Measurements from ENCODE around the gene MGRN1. TPM values are rescaled to one million over a fixed set of nuclear protein-coding genes. Genes with fewer than 3 reads are reported as not detected.
A peak's percentile ranks its signal among the peaks of the same experiment; 100 is the strongest.

The MGRN1 gene
- total RNA-seq, 1 donor from 2014 or later: 127 TPM

DNA sequence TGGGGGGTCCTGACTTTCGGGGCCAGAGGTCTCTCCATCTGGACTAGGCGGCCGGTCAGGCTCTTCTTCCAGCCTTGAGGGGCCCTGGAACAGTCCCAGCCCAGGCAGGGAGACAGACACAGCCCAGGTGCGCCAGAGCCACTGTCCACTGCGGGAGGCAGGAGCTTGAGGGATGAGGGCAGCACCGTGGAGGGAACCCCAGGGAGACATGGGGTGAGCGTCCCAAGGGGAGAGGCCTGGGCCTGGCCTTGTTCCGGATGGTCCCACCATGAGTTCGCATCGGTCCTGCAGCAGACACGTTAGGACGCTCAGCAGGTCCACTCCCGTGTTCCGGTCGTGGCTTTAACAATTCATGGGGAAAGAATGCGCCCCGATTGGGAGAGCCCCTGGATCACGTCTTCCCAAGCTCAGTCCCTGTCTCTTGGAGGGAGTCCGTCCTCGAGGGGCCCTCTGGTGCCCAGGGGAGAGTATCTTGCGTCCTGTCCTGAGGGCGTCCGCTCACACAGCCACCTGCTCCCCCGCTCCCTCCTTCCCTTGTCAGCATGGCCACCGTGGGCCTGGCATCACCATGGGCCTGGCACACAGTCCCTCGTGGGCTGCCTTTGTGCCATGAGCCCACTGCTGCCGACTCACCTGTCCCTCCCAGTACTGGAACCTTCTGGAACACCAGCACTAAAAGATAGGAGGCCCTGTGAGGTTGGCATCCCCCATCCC is 62.0 kb downstream of the MGRN1 start:
- DNase-seq (ENCODE audit: low spot score): no peak

DNA sequence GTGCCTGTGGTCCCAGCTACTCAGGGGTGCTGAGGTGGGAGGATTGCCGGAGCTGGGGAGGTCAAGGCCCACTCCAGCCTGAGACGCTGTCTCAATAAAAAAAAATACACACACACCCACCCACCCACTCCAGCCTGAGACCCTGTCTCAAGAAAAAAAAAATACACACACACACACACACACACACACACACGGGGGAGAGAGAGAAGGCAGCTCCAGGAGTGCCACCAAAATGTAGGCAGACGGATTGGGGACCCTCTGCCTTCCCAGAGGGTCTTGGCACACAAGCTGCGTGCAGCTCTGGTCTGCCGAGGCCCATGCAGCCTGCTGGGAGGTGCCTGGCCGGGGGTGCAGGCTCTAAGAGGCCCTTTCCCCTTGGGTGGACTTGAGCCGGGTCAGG is 62.8 kb downstream of the MGRN1 start:
- DNase-seq (ENCODE audit: low spot score): no peak

DNA sequence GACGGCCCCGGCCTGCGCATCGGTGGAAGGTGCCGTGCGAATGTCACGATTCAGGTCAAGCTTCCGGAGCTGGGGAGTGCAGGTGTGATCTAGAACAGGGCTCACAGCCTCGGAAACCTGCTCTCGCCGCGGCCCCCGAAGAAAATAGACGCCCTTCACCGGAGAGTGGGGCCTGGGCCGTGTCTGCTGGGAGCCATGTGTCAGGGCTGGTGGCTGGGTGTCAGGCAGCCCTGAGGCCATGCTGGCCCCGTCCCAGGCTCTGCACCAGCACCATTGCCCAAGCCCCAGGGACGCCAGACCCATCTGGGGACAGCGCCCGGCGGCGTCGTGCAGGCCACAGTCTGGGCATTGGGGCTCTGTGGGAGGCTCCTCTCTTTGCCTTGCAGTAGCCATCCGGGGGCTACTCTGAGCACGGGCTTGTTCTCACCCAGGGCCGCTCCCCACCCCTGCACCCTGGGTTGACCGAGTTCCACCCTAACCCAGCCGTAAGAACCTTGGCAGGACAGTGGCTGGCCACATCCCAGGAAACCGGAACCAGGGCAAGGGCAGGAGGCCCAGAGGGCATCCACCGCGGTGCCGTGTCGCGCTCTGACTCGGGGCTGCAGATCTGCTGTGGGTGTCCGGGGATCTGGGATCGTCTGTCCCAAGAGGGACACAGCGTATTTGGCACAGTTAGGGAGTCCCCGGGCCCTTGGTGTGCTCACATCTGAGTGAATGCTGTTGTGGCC is 63.5 kb downstream of the MGRN1 start:
- DNase-seq (ENCODE audit: low spot score): no peak

DNA sequence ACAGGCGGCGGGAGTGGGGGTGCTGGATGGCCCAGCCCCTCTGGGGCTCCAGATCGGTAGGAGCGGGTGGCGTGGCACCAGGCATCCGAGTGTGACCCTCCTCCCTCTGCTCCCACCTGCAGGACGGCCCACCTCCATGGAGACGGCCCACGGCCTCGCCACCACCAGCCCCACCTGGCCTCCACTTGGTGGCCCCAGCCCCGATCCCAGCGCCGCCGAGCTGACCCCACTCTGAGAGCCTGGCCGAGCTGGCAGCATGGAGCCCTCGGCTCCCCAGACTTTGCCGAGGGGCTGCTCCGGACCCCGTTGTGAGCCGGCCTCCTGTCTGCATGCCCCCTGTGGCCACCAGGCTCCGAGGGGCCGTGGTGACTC is 64.0 kb downstream of the MGRN1 start:
- DNase-seq (ENCODE audit: low spot score): no peak

DNA sequence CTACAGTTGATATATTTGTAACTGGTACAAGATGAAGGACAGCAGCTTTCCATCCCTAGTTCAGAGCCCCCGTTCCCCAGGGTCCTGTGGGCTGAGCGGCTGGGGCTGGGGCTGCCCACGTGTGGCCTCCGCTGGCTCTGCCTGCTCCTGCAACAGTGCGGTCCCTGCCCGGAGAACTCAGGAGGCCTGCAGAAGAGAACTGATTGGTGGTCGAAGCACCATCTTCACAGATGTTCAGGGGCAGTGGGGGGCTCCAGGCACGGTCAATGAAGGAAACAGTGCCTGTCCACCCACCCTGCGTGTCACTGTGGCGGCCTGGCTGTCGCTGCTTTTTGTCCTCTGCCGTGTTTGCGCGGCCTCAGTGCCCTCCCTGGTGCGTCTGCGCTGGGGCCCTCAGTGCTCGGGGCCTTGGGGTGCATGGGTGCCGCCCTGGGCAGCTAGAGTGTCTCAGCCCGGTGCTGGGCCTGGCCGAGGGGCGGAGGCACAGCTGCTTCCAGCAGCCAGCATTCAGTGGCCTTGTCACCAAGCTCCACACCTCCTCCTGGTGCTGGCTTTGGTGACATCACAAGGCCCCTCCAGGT is 64.6 kb downstream of the MGRN1 start:
- DNase-seq (ENCODE audit: low spot score): no peak

DNA sequence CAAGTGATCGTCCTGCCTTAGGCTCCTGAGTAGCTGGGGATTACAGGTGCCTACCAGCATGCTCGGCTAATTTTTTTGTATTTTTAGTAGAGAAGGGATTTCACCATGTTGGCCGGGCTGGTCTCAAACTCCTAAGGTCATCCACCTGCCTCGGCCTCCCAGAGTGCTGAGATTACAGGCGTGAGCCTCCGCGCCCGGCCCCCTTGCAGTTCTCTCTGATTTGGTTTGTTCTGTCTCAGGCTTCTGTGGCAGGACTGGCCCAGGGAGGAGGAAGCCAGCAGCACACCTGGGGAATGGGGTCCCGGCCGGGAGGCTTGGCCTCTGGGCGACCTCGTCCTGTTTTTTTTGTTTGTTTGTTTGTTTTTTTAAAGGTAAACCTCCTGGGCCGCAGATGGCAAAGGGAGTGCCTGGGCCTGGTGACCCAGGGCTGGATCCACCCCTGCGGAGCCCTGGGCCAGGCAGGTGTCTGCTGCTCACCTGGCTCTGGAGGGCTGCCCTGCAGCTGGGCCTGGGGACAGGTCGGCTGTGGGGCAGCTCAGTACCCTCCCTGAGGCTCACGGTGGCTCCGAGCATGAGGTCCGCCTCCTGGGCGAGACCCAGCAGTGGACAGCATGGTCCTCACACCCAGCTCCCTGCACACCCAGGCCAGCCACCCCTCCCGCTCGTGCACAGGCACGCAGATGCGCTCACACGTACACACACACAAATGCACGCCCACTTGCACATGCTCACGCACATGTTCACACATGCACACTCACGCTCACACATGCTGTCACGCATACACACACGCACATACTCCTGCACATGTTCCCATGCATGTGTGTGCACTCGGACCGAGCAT is 65.5 kb downstream of the MGRN1 start:
- no peak for DNase-seq (ENCODE audit: low spot score)

DNA sequence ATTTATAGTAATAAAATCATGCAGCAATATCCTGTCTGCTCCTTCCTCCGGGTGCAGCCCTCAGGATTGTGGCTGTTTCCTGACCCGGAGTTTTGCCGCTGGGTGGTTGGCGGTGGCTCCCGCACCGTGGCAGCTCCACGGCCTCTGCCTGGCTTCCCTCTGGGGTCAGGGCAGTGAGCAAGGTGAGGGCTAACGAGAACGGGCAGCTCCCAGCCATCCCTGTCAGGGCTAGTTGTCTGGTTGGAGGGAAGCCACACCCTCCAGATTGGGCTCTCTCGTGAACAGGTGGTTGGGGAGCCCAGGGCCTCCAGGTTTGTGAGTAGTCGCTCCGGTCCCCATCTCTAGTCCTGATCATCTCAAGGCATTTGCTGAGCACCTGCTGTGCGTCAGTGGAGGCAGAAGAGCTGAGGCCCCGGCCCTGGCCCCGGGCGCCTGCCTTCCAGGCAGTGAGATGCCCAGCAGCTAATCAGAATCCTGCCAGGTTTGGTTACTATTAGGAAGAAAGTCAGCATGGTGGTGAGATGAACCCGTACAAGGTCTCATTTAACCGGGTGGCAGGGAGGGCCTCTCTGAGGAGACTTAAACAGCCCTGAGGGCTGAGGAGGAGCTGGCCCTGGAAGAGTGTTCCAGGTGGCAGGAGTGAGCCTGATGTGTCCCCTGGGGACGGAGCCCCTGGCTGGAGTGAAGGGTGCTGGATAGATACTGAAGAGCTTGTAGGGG is 66.5 kb downstream of the MGRN1 start:
- no peak for DNase-seq (ENCODE audit: low spot score)

DNA sequence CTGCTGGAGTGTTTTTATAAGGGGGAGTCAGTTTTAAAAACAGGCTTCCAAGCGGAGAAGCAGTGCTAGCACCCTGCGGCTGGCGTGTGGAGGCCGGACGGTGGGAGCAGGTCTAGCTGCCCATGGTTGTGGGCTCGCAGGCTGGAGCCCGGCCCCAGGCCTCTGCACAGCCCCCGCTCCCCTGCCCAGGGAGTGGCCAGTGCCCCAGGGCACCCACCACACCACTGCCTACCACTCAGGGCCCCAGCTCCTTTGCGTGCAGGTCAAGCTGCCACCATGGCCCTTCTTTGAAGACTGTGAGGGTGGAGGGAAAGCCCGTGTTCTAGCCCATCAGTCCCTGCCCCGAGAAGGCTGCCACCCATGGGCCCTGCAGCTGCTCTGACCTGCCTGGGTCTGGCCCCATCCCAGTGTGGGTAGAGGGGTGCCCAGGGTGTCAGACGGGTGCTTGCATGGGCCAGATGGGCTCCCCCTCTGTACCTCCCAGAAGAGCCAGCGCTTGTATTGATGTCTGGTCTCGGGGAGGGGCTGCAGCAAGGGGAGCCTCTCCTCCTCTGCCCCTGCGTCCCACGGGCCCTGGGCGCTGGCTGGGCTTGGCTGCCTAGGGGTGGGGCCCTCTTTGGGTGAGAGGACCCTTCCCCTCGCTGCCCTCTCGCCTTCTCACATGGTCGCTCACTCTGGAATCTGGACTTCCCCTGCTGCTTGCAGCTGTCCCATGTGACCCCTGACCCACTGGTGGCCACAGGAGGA is 67.2 kb downstream of the MGRN1 start:
- no peak for DNase-seq (ENCODE audit: low spot score)

DNA sequence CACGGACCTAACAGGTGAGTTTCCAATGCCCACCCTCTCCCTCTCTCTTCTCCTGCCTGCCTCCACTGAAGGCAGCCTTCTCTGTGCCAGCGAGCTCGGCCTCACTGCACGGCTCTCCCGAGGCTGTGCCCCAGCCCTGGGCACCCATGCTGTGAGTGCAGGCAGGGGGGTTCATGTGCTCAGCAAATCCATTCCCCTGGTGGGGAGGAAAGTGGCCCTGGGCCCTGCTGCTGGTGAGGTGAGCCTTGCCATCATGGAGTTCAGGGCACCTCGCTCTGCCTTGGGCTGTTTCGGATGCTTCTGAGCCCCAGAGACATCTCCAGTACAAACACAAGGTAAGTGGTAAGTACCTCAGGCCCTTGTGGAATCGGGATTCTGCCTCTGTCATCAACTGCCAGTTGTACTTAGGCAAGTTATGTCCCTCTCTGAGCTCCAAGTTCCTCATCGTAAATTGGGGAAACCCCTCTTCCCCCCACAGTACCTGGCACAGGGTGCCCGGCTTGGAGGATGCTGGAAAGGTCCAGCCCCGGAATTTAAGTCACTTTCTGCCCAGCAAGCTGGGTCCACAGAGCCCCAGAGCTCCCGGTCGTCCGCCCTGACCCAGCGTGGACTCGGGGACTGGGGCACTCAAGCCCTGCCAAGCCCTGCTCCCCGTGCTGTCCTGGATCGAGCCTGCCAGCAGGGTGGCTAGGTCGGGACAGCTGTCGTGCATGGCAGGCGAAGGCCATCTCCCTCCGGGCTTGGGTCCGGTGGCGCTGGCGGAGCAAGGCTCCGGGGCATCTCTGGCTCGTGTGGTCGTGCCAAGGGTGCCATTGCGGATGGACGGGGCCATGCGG is 68.1 kb downstream of the MGRN1 start:
- peak; percentile 19 for DNase-seq (ENCODE audit: low spot score)

DNA sequence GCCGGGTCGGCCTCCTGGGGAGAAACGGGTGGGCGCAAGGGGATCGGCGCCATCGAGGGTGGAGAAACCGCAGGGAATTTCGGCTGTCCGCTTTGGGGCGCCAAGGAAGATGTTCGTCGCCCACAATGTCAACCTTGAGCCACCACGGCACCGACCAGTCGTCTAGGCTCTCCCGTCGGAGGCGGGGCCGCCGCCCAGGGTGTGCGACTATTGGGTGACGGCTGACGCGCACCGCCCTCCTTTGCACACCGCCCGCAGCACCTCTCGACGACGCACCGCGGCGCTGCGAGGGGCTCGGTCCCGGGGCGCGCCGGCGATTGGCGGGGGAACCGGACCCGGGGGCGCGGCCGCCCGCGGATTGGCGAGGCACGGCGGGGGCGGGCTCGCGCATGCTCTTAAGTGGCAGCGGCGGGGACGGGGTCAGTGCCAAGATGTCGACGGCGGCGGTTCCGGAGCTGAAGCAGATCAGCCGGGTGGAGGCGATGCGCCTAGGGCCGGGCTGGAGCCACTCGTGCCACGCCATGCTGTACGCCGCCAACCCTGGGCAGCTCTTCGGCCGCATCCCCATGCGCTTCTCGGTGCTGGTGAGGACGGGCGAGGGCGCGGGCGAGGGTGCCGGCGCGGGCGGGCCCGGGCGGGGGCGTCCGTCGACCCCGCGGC is 68.8 kb downstream of the MGRN1 start, which contains the start of gene NUDT16L1:
Gene NUDT16L1, plus strand, starts transcription at position 267 of the 660 bp plus-strand sequence. Its CDS starts 165 bp downstream, at position 432.
- DNase-seq (ENCODE audit: low spot score): peak; percentile 96

DNA sequence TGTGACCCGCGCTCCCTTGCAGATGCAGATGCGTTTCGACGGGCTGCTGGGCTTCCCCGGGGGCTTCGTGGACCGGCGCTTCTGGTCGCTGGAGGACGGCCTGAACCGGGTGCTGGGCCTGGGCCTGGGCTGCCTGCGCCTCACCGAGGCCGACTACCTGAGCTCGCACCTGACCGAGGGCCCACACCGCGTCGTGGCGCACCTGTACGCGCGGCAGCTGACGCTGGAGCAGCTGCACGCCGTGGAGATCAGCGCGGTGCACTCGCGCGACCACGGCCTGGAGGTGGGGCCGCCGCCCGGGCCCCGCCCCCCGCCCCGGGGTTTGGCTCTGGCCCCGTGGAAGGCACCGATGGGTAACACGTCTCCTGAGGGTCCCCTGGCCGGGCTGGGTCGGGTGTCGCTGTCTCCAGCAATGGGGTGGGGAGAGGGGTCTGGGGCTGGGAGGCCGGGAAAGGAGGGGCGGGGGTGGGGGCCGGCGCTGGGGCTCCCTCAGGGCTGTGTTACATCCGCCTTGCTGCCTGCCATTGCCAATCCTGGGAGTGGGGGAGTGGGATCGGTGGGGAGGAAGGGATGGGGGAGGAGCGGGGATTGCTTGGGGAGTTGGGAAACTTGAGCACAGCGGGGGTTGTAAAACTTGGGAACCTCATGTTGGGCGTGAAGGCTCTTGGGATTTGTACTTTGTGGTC is 69.5 kb downstream of the MGRN1 start:
- peak; percentile 29 for DNase-seq (ENCODE audit: low spot score)

DNA sequence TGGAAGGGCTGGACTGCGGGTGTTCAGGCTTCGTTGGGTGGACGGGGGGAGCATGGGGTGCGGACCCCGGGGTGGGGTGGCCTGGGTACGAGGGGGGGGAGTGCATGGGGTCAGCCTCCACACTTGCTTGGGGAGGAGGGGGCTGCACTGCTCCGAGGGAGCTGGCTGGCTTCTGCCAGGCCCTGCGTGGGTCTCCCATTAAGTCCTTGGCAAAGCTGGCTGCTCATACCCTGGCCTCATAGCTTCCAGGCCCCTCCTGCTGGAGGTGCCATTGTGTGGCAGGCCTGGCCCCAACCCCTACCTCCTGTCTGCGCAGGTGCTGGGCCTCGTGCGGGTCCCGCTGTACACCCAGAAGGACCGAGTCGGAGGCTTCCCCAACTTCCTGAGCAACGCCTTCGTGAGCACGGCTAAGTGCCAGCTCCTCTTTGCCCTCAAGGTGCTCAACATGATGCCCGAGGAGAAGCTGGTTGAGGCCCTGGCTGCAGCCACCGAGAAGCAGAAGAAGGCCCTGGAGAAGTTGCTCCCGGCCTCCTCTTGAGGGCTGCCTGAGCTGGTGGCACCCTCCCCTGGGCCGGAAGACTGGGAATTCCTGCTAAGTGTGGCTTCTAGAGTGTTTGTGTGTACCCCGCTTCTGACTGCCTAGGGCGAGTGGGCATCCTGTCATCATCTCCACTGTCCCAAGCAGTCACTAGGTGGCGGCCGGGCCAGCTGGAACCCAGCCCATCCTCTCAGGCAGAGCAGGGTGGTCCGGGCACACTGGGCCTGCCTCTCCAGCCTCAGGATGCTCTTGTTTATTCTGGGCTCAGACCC is 70.2 kb downstream of the MGRN1 start:
- DNase-seq (ENCODE audit: low spot score): no peak

DNA sequence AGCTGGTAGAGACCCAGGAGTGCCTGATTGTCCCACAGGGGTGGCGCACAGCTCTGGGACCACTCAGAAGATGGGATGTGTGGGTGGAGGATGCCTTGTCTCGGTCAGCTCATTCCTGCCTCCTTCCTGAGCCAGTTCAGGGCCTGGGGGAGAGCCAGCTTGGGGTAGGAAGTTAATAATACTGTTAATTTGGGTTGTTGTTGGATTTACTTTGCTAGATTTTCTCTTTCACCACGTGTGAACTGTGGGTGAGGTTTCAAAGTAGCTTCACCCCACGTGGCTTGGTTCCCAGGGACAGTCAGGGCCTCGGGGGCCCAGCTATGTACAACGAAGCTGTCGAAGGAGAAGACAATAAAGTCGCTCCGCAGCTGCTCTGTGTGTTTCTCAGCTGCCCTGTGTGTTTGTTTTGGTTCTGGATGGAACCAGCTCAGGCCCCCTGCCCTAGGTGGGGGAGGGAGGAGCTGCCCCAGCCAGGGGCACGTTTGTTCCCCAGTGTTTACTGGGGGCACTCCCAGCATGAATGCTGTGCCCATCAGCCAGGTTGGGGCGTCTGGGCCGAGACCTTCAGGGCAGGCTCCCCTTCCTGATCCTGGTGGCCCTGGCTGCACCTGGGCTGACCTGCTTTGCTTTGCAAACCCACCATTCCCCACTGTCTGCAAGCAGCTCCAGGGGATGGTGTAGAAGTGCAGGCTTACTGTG is 71.0 kb downstream of the MGRN1 start:
- DNase-seq (ENCODE audit: low spot score): no peak

DNA sequence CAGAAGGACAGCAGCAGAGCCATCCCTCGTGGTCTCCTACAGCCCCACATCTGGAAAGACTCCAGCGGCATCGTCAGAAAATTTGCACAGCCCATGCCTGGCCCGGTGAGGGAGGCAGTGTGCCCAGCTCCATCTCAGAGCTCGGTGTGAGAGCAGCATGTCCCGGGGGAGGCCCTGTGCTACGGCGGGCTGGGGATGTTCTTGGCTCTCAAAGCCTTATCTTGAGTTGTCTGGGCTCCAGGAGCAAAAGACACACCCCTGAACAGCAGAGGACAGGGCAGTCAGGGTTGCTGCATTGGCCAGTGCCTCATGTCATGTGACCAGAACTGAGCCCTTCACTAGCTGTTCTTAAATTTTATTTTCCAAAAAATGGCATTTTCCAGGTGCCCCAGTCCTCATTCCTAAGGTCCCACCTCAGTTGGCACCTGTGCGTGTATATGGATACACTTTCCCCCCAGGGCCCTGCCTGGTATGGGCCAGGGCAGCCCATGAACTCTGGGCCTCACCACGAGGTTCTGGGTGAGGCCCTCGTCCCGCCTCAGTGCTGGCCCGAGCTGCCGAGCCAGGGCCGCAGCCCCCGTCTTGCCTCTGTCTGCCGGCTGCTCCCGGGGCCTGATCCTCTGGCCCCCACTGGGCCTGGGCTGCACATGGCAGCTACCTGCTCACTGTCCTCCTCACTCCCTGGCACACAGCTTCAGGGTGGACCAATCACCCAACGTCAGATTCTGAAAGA is 71.7 kb downstream of the MGRN1 start:
- peak; percentile 24 for DNase-seq (ENCODE audit: low spot score)

DNA sequence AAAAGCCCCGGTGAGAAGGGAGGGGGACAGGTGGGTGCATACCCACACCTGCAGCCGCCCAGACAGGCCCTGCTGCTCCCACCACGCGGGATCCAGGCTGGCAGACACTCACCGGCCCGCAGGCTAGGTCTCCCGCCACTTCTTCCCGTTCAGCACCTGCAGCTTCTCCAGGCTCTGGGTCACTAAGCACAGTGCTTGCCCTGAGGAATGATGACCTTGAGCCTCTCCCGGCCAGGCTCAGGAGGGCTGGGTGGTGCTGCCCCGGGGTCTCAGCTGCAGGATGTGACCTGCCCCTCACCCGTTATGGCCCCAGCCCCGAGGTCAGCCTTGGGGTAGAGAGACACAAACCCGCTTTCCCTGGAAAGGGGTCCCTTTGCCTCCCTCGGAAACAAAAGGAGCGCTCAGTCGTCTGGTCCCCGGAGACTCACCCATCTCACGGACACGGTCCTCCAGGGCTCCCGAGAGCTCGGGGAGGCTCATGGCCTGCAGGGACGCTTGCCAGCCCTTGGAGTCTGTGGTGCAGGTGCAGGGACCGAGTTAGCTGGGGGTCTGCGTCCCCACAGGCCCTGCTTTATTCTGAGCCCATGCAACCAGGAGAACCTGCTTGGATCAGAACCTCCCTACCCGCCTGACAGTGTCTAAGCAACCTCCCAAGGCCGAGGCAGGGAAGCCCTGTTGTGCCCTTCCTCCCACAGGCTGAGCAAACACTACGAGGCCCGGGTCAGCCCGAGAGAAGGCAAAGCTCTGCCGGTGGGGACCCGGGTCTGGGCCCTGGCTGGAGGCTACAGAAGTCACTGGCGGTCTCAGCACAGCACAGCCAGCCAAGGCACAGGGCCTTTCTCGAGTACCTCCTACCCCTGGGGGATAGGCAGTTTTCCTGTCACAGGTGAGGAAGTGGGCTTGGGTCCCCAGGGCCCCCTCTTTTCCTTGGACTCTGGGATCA is 72.5 kb downstream of the MGRN1 start:
- no peak for DNase-seq (ENCODE audit: low spot score)
